ENCODE data around the gene CORO2B. TPM values are rescaled to one million over a fixed set of nuclear protein-coding genes. Genes with fewer than 3 reads are reported as not detected.

The CORO2B gene
- total and polyA plus RNA-seq, 11 donors: 3.0 to 9.1 (median 5.0) TPM

DNA sequence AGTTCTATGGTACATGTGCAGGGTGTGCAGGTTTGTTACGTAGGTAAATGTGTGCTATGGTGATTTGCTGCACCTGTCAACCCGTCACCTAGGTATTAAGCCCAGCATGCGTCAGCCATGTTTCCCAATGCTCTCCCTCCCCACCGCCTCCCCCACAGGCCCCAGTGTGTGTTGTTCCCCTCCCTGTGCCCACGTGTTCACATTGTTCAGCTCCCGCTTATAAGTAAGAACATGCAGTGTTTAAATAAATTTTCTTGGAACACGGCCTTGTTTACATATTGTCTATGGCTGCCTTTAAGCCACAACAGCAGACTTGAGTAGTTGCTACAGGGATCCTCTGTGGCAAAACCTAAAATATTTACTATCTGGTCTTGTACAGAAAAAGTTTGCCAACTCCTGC lies 41.3 kb upstream of the CORO2B start:
- Histone ChIP-seq H3K4me3 (no peak overlapping the region), H3K36me3 (no peaks in the 10 kb centered on the region), H3K27me3 (no peaks in the 10 kb centered on the region), H3K4me1 (peaks cover 0 to 3% (median under 1%) of the 10 kb centered on the region in 12 donors), H3K27ac (no peak overlapping the region), H3K9me3 (peaks cover 0 to 18% (median 4%) of the 10 kb centered on the region in 12 donors)
- DNase-seq: no peak
- 76 to 82% (median 81%) methylated on average over 7 of the region's 7 CpGs for WGBS, 4 donors
- intact Hi-C loops (cut with DNase I): no loop called here
- no peak for TF ChIP-seq POLR2A (IDR thresholded peaks at IDR 0.05)
- TF ChIP-seq, protein P1, sequence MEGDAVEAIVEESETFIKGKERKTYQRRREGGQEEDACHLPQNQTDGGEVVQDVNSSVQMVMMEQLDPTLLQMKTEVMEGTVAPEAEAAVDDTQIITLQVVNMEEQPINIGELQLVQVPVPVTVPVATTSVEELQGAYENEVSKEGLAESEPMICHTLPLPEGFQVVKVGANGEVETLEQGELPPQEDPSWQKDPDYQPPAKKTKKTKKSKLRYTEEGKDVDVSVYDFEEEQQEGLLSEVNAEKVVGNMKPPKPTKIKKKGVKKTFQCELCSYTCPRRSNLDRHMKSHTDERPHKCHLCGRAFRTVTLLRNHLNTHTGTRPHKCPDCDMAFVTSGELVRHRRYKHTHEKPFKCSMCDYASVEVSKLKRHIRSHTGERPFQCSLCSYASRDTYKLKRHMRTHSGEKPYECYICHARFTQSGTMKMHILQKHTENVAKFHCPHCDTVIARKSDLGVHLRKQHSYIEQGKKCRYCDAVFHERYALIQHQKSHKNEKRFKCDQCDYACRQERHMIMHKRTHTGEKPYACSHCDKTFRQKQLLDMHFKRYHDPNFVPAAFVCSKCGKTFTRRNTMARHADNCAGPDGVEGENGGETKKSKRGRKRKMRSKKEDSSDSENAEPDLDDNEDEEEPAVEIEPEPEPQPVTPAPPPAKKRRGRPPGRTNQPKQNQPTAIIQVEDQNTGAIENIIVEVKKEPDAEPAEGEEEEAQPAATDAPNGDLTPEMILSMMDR (IDR thresholded peaks at IDR 0.05): no peak
- ATAC-seq: no peak

DNA sequence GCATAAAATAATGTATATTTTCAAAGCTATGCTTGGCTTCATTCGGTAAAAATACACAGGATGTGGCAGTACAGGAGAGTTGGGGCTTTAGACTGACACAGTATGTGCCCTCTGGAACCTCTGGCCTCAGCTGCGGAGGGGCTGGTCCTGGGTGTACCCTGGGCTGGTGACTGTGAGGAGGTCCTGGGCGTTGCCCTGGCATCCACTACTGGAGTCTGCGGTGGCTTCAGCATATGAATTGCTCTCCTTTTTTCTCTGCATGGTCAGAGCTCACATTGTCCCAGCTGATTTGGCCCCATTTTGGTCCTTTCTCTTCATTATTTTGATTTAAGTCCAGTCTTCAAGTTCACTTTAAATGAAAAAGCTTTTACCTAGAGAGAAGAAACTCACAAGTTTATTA lies 40.5 kb upstream of the CORO2B start:
- no peak overlapping the region for H3K4me3 ChIP-seq
- no peak for DNase-seq
- TF ChIP-seq, protein P1 (IDR thresholded peaks at IDR 0.05): no peak
- no peak for TF ChIP-seq POLR2A (IDR thresholded peaks at IDR 0.05)
- H3K4me1 ChIP-seq: peaks cover 0 to 11% (median 9%) of the 10 kb centered on the region in 12 donors
- intact Hi-C loops (cut with DNase I): no loop called here
- H3K27me3 ChIP-seq: no peaks in the 10 kb centered on the region
- peaks cover 0 to 10% (median 0%) of the 10 kb centered on the region in 12 donors for H3K9me3 ChIP-seq
- 92 to 96% (median 93%) methylated on average over 4 of the region's 4 CpGs for WGBS, 4 donors
- H3K27ac ChIP-seq: no peak overlapping the region
- ATAC-seq: no peak
- H3K36me3 ChIP-seq: no peaks in the 10 kb centered on the region

DNA sequence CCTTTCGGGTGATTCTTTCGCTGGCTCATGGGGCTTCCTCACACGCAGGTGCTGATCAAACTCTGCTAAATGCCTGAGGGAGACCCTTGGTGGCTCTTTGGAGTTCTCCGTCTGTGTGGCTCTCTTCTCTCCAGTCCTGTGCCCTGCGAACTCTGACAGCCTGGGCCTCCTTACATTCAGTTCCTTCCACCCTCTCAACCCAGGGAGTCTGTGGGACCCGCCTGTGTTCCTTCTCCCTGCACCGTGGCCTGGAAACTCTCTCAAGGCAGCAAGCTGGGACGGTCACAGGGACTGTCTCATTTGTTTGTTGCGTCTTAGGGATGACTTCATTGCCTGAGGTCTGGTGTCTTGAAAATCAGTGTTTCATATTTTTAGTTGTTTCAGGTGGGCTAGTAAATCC lies 37.0 kb upstream of the CORO2B start:
- no peak overlapping the region for H3K4me3 ChIP-seq
- H3K27ac ChIP-seq: no peak overlapping the region
- ATAC-seq (no peak), DNase-seq (no peak)
- H3K9me3 ChIP-seq: peaks cover 0 to 7% (median 0%) of the 10 kb centered on the region in 12 donors
- 90 to 97% (median 94%) methylated on average over 9 of the region's 9 CpGs for WGBS, 4 donors
- no peaks in the 10 kb centered on the region for H3K36me3 ChIP-seq
- peaks cover 0 to 19% (median 13%) of the 10 kb centered on the region in 12 donors for H3K4me1 ChIP-seq
- H3K27me3 ChIP-seq: no peaks in the 10 kb centered on the region
- TF ChIP-seq, protein P1 (IDR thresholded peaks at IDR 0.05): no peak
- TF ChIP-seq POLR2A (IDR thresholded peaks at IDR 0.05): no peak
- intact Hi-C loops (cut with DNase I): loop anchor here in 3 of 10 donors (2.0 to 10.0 kb wide), 3 partner anchors 224 to 237 kb away; no protein-coding TSS in a partner anchor

DNA sequence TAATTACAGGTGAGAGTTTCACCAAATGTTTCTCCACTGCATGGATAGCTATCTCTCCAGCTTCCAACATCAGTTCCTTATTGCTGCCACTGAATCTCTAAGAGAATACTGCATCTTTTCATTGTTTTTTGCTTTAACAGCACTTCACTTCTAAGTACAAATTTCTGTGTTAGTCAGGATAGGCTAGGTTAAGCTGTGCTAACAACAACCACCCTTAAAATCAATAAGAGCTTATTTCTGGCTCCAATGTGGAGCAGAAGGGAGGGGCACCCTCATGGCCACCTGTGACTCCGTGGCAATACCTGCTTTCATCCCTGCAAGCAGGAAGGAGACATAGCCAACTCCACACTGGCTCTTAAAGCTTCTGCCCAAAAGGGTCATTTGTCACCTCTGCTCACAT lies 36.4 kb upstream of the CORO2B start:
- WGBS, 4 donors: 88 to 92% (median 89%) methylated on average over 1 of the region's 1 CpG
- Histone ChIP-seq H3K27ac (peak overlapping the region in 5 of 12 donors; percentile 56 to 73 (median 62)), H3K27me3 (no peaks in the 10 kb centered on the region), H3K36me3 (no peaks in the 10 kb centered on the region), H3K4me1 (peaks cover 0 to 19% (median 13%) of the 10 kb centered on the region in 12 donors), H3K4me3 (no peak overlapping the region), H3K9me3 (peaks cover 0 to 7% (median 0%) of the 10 kb centered on the region in 12 donors)
- intact Hi-C loops (cut with DNase I): loop anchor here in 3 of 10 donors (2.0 to 10.0 kb wide), 3 partner anchors 225 to 238 kb away; no protein-coding TSS in a partner anchor
- DNase-seq (no peak), ATAC-seq (no peak)
- TF ChIP-seq POLR2A (IDR thresholded peaks at IDR 0.05): no peak
- TF ChIP-seq, protein P1 (IDR thresholded peaks at IDR 0.05): no peak
